Right lobe of liver (tissue), 6 donors: ENCODE measurements around the gene SH3RF3. TPM values are rescaled to one million over a fixed set of nuclear protein-coding genes. Genes with fewer than 3 reads are reported as not detected.

ENCODE experiments used
- ATAC-seq, 4 donors: fragments of 200-7000 bp; cut with Tn5 transposase; one replicate each; pipeline ENCODE4 v1.9.1; 2020; ENCODE audit warnings: mild to moderate bottlenecking in 4 of 4, moderate library complexity in 4 of 4
- DNase-seq, 3 donors: peaks; one replicate each; pipeline ENCODE4 v3.0.0-alpha.2; 2020
- H3K27ac ChIP-seq, 3 donors: fragments of 200-600 bp; one replicate each; pipeline ENCODE4 v1.8.0; 2022
- H3K27me3 ChIP-seq, 2 donors: fragments of 200-600 bp; one replicate each; pipeline ENCODE4 v1.8.0; 2022
- H3K36me3 ChIP-seq, 4 donors: fragments of 200-600 bp; sonication (generic) in 1 of 4; one replicate each; pipeline versions ENCODE4 v1.5.1 to v1.8.0; 2017 to 2022; ENCODE audit warnings: control low read depth in 1 of 4
- H3K4me1 ChIP-seq, 4 donors: fragments of 200-600 bp; sonication (generic) in 1 of 4; one replicate each; pipeline versions ENCODE4 v1.5.1 to v1.8.0; 2017 to 2022; ENCODE audit warnings: control low read depth in 1 of 4
- H3K4me3 ChIP-seq, 3 donors: fragments of 200-600 bp; one replicate each; pipeline ENCODE4 v1.8.0; 2022
- H3K9me3 ChIP-seq, 4 donors: fragments of 200-600 bp; sonication (generic) in 1 of 4; one replicate each; pipeline versions ENCODE4 v1.5.1 to v1.8.0; 2017 to 2022; ENCODE audit warnings: control low read depth in 1 of 4
- CTCF ChIP-seq, 4 donors: fragments of 200-600 bp in 3 of 4; fragments of 450-650 bp in 1 of 4; IDR thresholded peaks; one replicate each; pipeline versions ENCODE4 v1.5.1 to v1.8.0; 2016 to 2022; ENCODE audit warnings: antibody characterized with exemption in 4 of 4, mild to moderate bottlenecking in 2 of 4
- POLR2A ChIP-seq: fragments of 450-650 bp; IDR thresholded peaks from one replicate; pipeline ENCODE4 v1.6.1; 2017; ENCODE audit warnings: antibody characterized with exemption, mild to moderate bottlenecking
- WGBS: methylation state at CpG from one replicate; pipeline ENCODE4 v1.1.6; 2018; ENCODE audit warnings: low coverage, low lambda C conversion rate; ENCODE audit not compliant: insufficient coverage; ENCODE audit errors: missing lambda C conversion rate; 5-methylcytosine and 5-hydroxymethylcytosine counted together
- intact Hi-C, 2 donors: fragments of 100-400 bp; cut with DNase I; formaldehyde crosslinking; loops; one replicate each; pipeline versions ENCODE4 v1.11.2 to v1.14.1; 2022
- total RNA-seq, 6 experiments: library from RNA; depleted of rRNA in 2 of 6; stranded (reverse); fragments of >200 nt in 2 of 6; fragmentation: NEBNext Ultra II Directional in 3 of 6; extraction: Animal tissue kit (Norgen Biotek cat#: 25700) in 3 of 6; gene quantifications; one replicate each; pipeline versions ENCODE4 v1.1.0 to v1.2.4, GENCODE V29; 2016 to 2023
- donor health status: DM: no; HTN: yes; CAD: no.
- donor health status: DM: no; HTN: no; CAD: no.
- donor health status: DM: no; HTN: no; CAD: no.
- donor health status: DM: no; HTN: yes; CAD: no.
- donor health status: DM: no; HTN: yes; CAD: no.

SH3RF3 gene
- total RNA-seq, 6 experiments from 2014 or later = 0.68 to 1.6 (median 1.2) TPM

GRCh38 chr2:109081374-109081773 lies 47.6 kb upstream of the SH3RF3 start:
- Histone ChIP-seq H3K9me3 (no peaks in the 10 kb centered on the region), H3K4me1 (no peaks in the 10 kb centered on the region), H3K27ac (no peak overlapping the region), H3K27me3 (no peaks in the 10 kb centered on the region), H3K36me3 (no peaks in the 10 kb centered on the region), H3K4me3 (no peak overlapping the region)
- DNase-seq (no peak), ATAC-seq (no peak)
- TF ChIP-seq CTCF (IDR thresholded peaks at IDR 0.05) (no peak), POLR2A (no peak)
- intact Hi-C loops = no loop called here
- WGBS = 79% methylated on average over 6 of the region's 8 CpGs

- intact Hi-C loops = no loop called here
- ATAC-seq = no peak
- DNase-seq = no peak
These were observed 45.2 kb upstream of the SH3RF3 start for GRCh38 chr2:109083771-109084170.

GRCh38 chr2:109084341-109084740 lies 44.7 kb upstream of the SH3RF3 start:
- DNase-seq = no peak
- intact Hi-C loops = no loop called here

More at GRCh38 chr2:109083771-109084170, 45.2 kb upstream of the SH3RF3 start:
- H3K36me3 ChIP-seq = no peaks in the 10 kb centered on the region
- H3K27me3 ChIP-seq = no peaks in the 10 kb centered on the region
- no peaks in the 10 kb centered on the region for H3K9me3 ChIP-seq
- WGBS = 70% methylated on average over 4 of the region's 4 CpGs
- H3K4me1 ChIP-seq = no peaks in the 10 kb centered on the region
- TF ChIP-seq CTCF (IDR thresholded peaks at IDR 0.05) = no peak
- TF ChIP-seq POLR2A = no peak
- H3K27ac ChIP-seq = no peak overlapping the region
- no peak overlapping the region for H3K4me3 ChIP-seq

GRCh38 chr2:109085912-109086742 lies 42.9 kb upstream of the SH3RF3 start:
- Histone ChIP-seq H3K27me3 (no peaks in the 10 kb centered on the region), H3K4me3 (no peak overlapping the region), H3K9me3 (no peaks in the 10 kb centered on the region), H3K27ac (no peak overlapping the region), H3K4me1 (no peaks in the 10 kb centered on the region), H3K36me3 (no peaks in the 10 kb centered on the region)
- DNase-seq = no peak
- TF ChIP-seq POLR2A = no peak
- TF ChIP-seq CTCF (IDR thresholded peaks at IDR 0.05) = no peak
- 73% methylated on average over 7 of the region's 11 CpGs for WGBS
- ATAC-seq = no peak
- intact Hi-C loops = no loop called here

More at GRCh38 chr2:109084341-109084740, 44.7 kb upstream of the SH3RF3 start:
- no peaks in the 10 kb centered on the region for H3K9me3 ChIP-seq
- 90% methylated on average over 2 of the region's 3 CpGs for WGBS
- no peaks in the 10 kb centered on the region for H3K4me1 ChIP-seq
- H3K4me3 ChIP-seq = no peak overlapping the region
- ATAC-seq = no peak
- no peaks in the 10 kb centered on the region for H3K36me3 ChIP-seq
- TF ChIP-seq POLR2A = no peak
- TF ChIP-seq CTCF (IDR thresholded peaks at IDR 0.05) = no peak
- no peaks in the 10 kb centered on the region for H3K27me3 ChIP-seq
- no peak overlapping the region for H3K27ac ChIP-seq
